GM19452 (cell line): Measurements from ENCODE around the gene NR4A2.

Experiments
- ATAC-seq: cut with Tn5 transposase; IDR thresholded peaks from one replicate; pipeline ENCODE4 v1.9.1; 2021; ENCODE audit not compliant: unreplicated experiment

Gene NR4A2

DNA sequence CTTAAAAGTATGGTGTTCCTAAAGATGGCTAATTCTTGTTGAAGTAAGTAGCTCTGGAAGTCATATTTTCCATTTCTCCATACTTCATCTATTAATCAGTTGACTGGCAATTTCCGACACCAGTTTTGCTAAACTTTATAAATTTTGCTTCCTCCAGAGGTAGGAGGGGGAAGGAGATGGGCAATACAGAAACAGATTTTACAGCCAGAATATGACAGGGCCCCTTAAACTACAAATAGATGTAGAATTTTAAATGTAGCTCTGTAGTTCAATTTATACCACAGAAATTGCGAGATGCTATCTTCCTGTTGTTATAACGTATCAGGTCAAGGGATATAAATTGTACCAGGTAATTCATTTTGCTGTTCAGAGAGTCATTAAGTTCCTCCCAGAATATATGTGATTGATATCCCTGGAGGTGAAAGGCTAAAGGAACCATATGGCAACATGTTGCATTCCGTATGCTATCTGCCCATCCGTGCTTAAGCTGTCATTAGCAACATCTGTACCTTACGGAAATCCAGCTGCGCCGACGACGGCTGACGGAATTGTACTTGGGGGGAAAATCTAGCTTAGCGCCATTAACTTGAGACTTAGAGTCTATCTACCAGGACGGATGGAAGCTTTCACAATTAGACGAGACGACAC, 8.4 kb upstream of the NR4A2 start:
- ATAC-seq, result peak; percentile 11

DNA sequence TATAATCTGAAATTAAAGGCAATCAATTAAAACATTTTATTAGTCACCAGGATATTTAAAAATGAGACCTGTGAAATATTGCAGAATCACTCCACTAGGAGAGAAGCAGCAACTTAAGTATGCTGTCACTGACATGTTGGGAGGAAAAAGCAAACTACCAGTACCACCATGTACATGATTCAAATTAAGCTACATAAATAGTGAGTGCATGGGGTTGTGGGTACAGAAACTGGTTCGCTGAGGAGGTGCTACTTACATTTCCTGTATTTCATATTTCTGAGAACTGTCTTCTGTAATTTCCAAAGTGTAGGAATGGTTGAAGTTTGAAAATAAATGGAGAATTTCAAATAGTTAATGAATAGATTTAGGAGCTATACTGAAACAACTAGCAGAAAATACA, 7.9 kb upstream of the NR4A2 start:
- no peak for ATAC-seq

DNA sequence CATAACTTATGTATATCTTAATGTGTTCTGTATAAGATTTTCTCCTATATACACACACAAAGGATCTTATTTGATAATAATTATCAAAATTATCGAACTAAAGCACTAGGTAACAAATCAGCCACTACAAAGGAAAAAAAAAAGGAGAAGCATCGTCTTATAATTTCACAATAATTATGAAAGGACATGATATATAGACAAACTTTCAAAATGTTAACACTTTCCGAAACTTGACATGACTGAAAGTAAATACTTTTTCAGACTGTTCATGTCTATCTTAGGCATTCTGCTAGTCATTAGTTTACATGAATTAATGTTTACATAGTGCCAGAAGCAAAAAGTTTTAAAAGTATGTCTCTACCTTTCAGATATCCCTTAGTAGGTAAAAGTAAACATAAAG, 7.3 kb upstream of the NR4A2 start:
- no peak for ATAC-seq

DNA sequence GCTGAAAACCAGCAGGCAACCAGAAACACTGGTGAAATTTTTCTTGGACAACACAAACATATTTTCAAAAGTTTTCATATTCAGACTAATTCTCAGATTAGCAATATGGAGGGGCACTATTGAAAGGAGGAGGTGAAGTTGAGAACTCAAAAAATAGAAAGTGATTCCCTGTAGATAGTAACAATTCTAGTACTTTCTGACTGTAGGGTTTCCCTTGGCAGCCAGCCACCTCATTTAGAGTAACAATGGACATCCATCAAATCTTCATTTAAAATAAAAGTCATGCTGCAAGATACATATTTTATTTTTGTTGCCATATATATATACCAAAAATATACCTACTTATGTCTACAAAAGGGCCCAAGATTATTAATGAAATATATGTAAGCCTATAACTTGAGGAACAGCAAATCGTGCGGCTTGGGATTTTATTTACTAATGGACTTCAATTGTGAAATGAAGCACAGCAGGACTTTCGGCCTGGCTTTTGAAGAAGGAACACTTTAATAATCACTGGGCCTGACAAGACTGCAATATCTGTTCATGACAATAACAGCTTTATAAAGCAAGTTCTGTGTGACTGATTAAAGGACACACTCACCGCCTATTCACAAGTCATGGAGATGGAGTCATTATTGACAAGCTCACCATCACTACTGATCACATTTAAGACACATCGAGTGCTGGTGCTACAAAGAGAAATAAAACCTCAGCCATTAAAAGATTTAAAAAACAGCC, 6.8 kb upstream of the NR4A2 start:
- no peak for ATAC-seq

DNA sequence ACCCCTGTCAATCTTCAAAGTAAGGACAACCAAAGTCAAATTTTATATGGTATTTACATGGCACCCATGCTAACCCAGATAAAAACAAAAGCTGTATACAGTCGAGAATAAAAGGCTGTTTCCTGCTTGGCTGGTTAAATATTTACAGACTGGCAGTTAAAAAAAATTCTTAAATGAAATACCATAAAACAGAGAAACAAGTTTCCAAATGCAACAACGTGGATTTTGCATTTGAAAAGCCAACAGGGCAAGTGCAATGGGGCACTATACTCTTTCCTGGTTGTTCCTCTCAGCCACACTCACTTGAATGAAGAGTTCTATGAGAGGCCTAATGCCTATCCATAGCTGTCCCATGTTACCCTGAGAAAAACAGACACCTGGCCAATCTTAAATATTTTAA, 6.1 kb upstream of the NR4A2 start:
- ATAC-seq, result no peak

DNA sequence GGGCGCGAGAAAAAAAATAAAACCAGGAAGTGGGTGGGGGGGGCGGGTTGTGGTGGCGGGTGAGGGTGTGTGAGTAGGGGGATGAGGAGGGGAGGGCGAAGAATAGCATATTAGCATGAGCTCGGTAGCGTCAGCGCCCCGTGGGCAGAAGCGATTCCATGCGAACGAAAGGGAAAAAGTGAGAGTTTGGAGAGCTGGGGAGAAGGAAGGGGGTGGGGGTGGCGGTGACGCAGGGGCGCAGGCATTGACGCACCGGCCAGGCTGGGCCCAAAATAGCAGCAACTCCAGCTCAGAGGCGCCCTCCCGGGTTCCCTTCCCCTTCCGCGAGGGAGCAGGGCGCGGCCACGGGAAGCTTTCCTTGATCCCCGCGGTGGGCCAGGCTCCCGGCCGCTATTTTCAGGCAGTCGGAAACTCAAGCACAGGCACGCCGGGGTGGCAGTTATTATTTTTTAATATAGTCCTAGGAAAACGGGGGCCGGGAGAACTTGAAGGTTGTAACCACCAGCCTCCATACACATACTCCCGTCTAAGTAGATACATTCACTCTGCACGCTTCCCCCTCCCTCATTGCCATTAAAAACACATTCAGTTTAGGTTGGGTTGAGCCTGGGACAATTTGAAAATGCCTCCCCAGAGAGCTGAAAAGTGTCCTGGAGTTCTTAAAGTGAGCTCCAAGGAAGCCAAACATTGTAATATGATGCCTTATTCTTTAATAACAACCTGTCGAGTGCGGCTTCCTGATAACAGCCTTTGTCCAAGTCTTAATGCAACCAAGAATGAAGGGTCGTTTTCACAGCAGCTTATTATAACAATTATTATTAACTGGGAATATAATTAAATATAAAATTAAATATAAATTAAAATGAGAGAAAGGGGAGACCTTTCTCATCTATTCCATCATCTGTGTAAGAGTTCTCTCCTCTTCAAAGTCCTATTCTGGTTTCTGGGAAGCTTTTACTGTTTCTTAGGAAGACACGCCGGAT, 2.3 kb upstream of the NR4A2 start:
- ATAC-seq, result peak; percentile 8

DNA sequence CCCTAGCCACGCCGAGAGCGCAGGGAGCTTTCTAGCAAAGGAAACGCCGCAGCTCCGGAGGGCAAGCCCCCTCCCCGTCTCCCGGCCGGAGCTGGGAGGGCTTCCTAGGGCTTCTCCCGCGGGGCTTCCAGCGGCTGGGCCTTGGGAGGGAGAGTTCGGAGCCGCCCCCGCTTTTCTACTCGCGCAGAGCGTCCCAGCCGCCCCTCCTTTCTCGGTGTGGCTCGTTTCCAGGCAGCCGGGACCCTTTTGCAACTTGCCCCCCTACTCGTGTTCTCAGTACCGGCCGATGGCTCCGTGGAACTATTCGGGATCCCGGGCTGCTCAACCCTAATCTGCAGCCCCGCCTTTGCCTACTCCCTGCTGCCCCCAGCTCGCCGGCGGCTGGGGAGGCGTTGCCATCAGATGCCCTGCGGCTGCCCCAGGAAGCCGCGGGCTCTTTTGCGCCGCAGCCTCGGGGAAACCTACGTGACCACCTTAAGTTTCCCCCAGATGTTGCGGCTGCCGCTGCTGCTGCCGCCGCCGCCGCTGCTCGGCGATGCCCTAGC, 1.5 kb upstream of the NR4A2 start:
- ATAC-seq, result peak; percentile 38

DNA sequence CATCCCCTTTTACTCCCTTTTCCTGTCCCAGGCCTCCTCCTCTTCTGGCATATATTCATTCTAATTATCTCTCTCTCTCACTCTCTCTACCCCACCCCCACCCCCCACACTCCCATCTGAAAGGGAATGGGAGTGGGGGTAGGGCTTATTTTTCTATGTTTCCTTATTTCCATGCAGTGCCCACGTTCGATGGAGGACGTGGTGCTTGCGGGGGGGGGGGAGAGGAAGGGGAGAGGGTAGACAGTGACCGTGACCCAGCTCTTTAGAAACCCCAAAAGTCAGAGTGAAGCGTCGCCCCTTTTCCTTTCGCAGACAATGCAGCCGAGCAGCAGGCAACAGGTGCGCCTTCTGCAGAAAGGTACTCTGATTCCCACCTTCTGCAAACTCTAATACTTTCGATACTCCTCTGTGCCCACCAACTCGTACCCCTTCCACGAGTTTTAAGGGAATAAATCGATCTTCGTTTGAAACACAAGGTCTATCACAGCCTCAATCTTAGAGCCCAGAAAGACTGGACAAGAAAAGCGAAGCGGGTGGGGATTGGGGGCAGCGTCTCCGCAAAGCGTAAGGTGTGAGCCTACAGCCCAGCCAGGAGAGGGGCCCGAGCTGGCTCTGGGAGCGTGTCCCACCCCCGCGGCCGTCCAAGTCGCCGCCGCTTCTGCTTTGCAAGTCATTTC, 891 bp upstream of the NR4A2 start:
- peak; percentile 14 for ATAC-seq

DNA sequence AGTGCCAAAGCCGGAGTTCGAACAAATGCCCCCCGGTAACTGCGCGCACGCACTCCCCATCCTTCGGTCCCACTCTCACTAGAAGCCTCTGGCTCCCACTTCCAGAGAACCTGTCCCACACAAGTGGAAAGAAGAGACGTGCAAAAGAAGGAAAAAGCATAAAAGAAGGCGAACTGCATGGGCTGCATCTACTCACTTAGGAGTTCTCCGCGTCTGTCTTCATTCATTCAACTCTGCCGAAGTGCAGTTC, 312 bp downstream of the NR4A2 start:
- peak; percentile 14 for ATAC-seq

DNA sequence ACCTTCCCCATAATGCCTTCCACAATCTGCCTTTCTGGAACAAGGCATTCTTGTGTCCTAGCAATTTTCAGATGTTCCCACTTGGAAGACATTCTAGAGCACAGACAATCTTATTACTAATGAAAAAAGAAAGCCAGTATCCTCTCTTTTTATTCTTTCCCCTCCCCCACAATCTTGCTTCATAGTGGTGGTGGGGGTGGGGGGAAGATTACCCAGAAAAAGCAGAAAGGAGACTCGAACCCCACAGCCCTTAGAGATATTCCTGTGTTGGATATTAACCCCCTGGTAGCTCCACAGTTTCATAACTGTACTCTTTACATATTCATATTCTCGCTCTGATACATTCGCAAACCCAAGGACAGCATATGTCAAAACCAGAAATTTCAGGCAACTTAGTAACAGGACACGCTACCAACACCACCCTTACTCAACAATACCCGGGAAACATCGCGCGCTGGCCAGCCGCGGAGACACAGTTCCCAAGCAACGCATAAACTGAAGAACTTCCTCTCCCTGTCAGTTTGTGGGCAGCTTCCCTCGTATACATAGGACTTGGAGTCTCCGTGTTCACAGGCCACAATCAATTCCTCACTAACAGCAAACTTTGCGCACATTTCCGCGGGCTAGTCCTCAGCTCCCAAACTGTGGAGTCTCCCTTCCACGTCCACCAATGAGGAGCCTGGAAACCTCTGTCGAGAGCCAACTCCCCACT, 793 bp downstream of the NR4A2 start:
- no peak for ATAC-seq

DNA sequence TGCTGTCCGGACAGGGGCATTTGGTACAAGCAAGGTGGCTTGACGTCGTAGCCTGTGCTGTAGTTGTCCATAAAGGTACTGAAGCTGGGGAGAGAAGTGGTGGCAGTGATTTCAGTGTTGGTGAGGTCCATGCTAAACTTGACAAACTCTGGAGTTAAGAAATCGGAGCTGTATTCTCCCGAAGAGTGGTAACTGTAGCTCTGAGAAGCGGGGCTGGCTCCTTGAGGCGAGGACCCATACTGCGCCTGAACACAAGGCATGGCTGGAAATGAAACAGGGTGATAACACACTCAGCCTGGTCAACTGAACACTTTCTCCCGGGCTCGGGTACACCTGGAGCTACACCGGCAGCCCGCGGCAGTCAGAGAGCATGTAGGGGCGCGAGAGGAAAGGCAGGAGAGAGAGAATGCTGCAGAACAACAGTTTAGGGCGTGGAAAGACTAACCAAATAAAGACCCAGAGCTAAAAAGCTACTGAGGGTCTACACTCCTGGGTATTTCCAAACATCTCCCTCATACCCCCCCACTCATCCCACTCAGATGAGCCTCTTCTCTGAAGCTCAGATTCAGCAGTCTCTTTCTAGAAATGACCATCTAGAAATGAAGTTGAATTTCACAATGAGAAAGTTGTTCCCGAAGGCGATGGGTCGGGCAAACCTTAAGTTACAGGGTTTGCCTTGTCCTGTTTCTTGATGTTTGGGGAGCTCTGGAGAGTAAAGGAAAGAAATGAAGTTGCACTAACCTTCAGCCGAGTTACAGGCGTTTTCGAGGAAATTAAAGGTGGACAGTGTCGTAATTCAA, 2.4 kb downstream of the NR4A2 start:
- ATAC-seq, result no peak

DNA sequence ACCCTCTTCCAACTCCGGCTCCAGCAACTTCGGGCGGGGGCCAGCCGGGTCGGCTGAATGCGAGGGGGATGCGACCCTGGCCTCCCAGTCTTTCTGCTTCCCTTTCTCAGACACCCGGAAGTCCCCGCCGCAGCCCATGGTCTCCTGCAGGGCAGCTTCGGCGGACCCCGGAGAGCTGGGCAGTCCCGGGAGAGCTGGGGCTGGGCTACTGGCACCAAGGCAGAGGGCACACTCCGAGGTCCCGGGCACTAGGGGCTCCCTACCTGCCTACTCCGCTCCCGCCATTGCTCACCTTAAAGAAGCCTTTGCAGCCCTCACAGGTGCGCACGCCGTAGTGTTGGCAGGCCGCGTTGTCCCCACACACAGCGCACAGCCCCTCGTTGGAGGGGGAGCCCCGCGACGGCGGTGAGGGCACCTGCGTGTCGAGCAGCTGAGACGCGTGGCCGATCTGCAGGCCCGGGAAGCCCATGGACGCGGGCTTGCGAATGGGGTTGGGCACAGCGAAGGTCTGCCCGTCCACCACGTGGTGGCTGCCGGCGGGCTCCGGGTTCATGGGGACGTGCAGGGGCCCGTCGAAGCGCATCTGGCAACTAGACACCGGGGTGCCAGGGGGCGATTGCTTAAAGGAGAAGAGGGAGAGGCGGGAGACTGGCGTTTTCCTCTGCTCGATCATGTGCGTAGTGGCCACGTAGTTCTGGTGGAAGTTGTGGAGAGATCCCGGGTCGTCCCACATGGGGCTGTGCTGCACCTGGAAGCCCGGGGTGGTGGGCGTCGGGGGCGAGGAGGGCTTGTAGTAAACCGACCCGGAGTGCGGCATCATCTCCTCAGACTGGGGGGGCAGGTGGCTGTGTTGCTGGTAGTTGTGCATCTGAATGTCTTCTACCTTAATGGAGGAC, 3.2 kb downstream of the NR4A2 start:
- ATAC-seq, result no peak

DNA sequence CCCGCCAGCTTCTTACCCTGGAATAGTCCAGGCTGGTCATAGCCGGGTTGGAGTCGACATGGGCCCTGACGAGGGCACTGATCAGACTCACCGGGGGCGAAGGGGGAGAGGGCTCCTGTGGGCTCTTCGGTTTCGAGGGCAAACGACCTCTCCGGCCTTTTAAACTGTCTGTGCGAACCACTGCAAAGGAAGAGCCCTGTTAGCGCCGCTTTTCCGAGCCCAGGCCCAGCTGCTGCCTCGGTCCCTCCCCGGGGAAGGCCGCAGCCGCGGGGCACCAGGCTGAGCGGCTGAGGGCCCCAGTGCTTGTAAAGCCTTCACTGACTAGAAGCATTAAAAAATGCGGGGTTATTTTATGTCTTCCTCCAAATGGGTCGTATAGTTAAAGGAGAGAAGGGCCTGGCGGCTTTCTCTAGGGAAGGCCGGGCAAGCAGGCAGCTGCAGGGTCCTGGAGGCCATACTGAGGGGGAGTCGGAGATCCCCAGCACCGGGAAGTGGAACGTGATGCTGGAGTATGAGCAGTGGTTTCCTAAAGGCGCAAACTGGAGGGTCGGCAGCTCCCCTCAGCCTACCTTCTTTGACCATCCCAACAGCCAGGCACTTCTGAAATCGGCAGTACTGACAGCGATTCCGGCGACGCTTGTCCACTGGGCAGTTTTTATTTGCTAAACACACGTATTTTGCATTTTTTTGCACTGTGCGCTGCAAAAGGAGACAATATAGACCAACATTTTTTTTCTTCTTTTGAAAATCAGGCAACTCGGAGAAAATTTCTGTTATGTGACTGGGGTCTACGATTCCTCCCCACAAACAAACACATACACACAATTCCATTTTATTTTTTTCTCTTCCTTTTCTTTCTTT, 4.5 kb downstream of the NR4A2 start:
- no peak for ATAC-seq

DNA sequence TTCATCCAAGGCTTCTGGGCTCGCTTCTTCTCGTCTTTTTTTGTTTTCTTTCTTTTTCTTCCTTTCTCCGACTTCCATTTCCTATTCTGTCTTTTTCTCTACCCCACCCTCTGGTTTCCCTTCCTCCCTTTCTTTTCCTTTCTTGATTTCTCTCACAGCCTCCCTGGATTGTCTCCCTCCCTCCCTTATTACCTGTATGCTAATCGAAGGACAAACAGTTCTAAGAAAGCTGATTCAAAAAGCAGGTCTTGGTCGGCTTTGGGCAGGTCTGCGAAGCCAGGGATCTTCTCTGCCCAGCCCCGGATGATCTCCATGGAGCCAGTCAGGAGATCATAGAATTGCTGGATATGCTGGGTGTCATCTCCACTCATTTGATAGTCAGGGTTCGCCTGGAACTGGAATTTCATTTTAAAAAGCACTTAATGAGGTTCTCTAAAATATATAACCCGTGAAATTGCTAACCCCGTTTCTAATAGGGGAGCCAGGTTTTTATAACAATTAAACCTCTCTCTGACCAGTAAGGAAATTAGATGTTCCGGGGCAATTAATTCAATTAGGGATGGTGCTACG, 5.9 kb downstream of the NR4A2 start:
- ATAC-seq, result no peak

DNA sequence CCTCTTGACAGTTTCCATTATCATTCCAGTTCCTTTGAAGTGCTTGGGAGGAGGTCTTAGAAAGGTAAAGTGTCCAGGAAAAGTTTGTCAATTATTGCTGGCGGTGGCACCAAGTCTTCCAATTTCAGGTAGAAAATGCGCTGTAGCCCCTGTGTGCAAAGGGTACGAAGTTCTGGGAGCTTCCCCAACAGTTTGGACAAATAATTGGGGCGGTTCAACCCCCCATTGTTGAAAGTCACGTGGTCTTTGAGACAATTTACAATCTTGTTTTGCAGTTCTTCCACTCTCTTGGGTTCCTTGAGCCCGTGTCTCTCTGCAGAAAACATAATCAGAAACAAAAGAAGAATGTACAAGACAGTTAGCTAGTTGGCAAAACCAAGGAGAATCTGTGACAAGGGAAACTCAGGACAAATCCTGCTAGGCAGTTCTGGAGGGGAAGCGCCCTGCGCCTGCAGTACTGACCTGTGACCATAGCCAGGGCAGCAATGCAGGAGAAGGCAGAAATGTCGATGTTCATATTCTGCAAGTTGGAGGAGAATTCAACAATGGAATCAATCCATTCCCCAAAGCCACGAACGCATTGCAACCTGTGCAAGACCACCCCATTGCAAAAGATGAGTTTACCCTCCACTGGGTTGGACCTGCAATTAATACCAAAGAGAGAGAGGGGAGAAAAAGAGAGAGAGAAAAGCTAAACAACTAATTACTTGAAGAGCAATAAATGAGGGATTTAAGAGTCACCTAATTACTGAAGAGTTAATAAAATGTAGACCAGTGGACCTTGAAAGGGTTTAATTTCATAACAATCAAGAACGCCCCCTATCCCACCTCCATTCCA, 6.6 kb downstream of the NR4A2 start:
- no peak for ATAC-seq

DNA sequence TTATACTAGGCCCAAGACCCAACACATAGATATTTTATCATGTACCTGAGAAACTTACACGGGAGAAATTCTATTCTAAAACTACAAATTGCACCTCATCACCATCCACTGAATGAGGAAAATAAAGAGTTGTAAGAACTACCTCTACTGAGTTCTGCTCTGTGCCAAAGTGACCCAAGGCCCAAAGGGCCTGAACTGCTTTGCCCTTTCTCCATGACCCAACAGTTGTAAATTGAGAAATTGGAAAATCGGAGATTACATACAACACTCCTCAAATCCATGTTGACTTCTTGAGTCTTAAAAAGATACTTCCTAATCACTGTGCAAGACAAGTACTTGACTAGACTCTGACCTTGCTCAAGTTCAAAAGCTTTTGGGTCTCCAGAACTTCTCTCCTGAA, 8.8 kb downstream of the NR4A2 start:
- ATAC-seq, result no peak
